Glomerular endothelial cell (primary cell): Measurements from ENCODE around the gene AUTS2. TPM values are rescaled to one million over a fixed set of nuclear protein-coding genes. Genes with fewer than 3 reads are reported as not detected.

Source experiments
- DNase-seq: peaks from one replicate; pipeline ENCODE4 v3.0.0-alpha.2; 2011; ENCODE audit warnings: low read depth, low spot score; ENCODE audit errors: extremely low read depth
- total RNA-seq: library from RNA; depleted of rRNA; stranded (reverse); fragments of >200 nt; gene quantifications from 2 replicates; pipeline ENCODE4 v1.2.3, GENCODE V29; 2015

The AUTS2 gene
- total RNA-seq, 1 donor from 2014 or later: 24.8 TPM

GRCh38 chr7:69873512-69873911 lies 275.2 kb downstream of the AUTS2 start:
- DNase-seq: no peak

GRCh38 chr7:69878015-69878414 lies 279.7 kb downstream of the AUTS2 start:
- no peak for DNase-seq

GRCh38 chr7:69878591-69878990 lies 280.3 kb downstream of the AUTS2 start:
- DNase-seq: no peak

- DNase-seq: no peak
Measured at GRCh38 chr7:69879989-69880388, 281.7 kb downstream of the AUTS2 start.

GRCh38 chr7:69880840-69881239 lies 282.6 kb downstream of the AUTS2 start:
- DNase-seq: no peak

- no peak for DNase-seq
Measured at GRCh38 chr7:69882269-69882668, 284.0 kb downstream of the AUTS2 start.

GRCh38 chr7:69883399-69883891 lies 285.2 kb downstream of the AUTS2 start:
- DNase-seq: no peak

GRCh38 chr7:69885431-69885830 lies 287.2 kb downstream of the AUTS2 start:
- no peak for DNase-seq

- DNase-seq: no peak
Measured at GRCh38 chr7:69889338-69889975, 291.2 kb downstream of the AUTS2 start.

- no peak for DNase-seq
Measured at GRCh38 chr7:69889976-69890351, 291.7 kb downstream of the AUTS2 start.

- DNase-seq: no peak
Measured at GRCh38 chr7:69892790-69893189, 294.5 kb downstream of the AUTS2 start.

- DNase-seq: no peak
Measured at GRCh38 chr7:69893906-69894305, 295.6 kb downstream of the AUTS2 start.

GRCh38 chr7:69895446-69895845 lies 297.2 kb downstream of the AUTS2 start:
- DNase-seq: no peak

GRCh38 chr7:69896121-69896520 lies 297.8 kb downstream of the AUTS2 start:
- no peak for DNase-seq

GRCh38 chr7:69898189-69898588 lies 299.9 kb downstream of the AUTS2 start:
- no peak for DNase-seq

- no peak for DNase-seq
Measured at GRCh38 chr7:69903410-69903809, 305.1 kb downstream of the AUTS2 start.

- no peak for DNase-seq
Measured at GRCh38 chr7:69906283-69906995, 308.2 kb downstream of the AUTS2 start.

- no peak for DNase-seq
Measured at GRCh38 chr7:69907720-69908119, 309.4 kb downstream of the AUTS2 start.

- no peak for DNase-seq
Measured at GRCh38 chr7:69908454-69908853, 310.2 kb downstream of the AUTS2 start.

- no peak for DNase-seq
Measured at GRCh38 chr7:69910150-69910549, 311.9 kb downstream of the AUTS2 start.

GRCh38 chr7:69911337-69911736 lies 313.1 kb downstream of the AUTS2 start:
- no peak for DNase-seq

GRCh38 chr7:69912141-69912540 lies 313.9 kb downstream of the AUTS2 start:
- no peak for DNase-seq
